ENCODE data around the gene ALDH7A1.

GRCh38 chr5:126575644-126576043 is 19.4 kb downstream of the ALDH7A1 start:
- TF ChIP-seq CTCF (IDR thresholded peaks at IDR 0.05; ENCODE audit: low read depth, low read length, poor library complexity, severe bottlenecking) (no peak), EZH2phosphoT487 (IDR thresholded peaks at IDR 0.05; ENCODE audit: borderline replicate concordance, low read length) (no peak)
